K562 (cell line): Measurements from ENCODE around the gene NAGS. TPM values are rescaled to one million over a fixed set of nuclear protein-coding genes. Genes with fewer than 3 reads are reported as not detected.

ENCODE experiments used
- ATAC-seq: fragments of 200-7000 bp; cut with Tn5 transposase; 3 replicates; pipeline ENCODE4 v1.9.1; 2020; ENCODE audit warnings: moderate library complexity
- BruUV-seq: library from RNA; stranded (reverse); fragments of 400-500 nt; replicated peaks from 2 replicates; lab custom pipeline; 2021; lab: Mats Ljungman, UMichigan
- CTCF ChIA-PET: fragments of 300-600 bp; formaldehyde crosslinking; extraction: SDS; loops from one replicate; lab custom pipeline; 2021; ENCODE audit warnings: low intra/inter-chr PET ratio; lab: Yijun Ruan, JAX
- POLR2A ChIA-PET: fragments of 300-600, 350-650 bp; sonication (Branson Sonifier 250); formaldehyde crosslinking; extraction: SDS; loops from one replicate; lab custom pipeline; 2021; ENCODE audit warnings: antibody characterized with exemption, inconsistent platforms; lab: Yijun Ruan, JAX
- DNase-seq, 4 experiments: peaks; one replicate each; pipeline versions ENCODE4 v3.0.0 to v3.0.0-alpha.2; 2011 to 2018; ENCODE audit warnings: low spot score in 3 of 4, mixed read lengths in 3 of 4; ENCODE audit errors: extremely low read depth in 1 of 4
- FAIRE-seq: peaks from 2 replicates; lab custom pipeline; 2011; peaks lifted over from hg19 to GRCh38; lab: Jason Lieb, UNC
- H2AFZ ChIP-seq: 2 replicates; pipeline ENCODE4 v1.6.0; 2011; ENCODE audit warnings: low read depth, low read length, control low read depth, inconsistent platforms
- H3K27ac ChIP-seq: fragments of 200-600 bp; 3 replicates; pipeline ENCODE4 v1.8.0; 2011; ENCODE audit warnings: low read depth, mild to moderate bottlenecking, control low read depth, inconsistent platforms, low read length, moderate library complexity, mixed read lengths; ENCODE audit errors: extremely low read depth
- H3K27me3 ChIP-seq, 2 experiments: fragments of 300-600 bp in 1 of 2; 2 replicates in 1 of 2; 3 replicates in 1 of 2; pipeline versions ENCODE4 v1.6.0 to v1.8.0; 2011; ENCODE audit warnings: inconsistent platforms in 2 of 2, low read length in 2 of 2, mild to moderate bottlenecking in 1 of 2, mixed read lengths in 1 of 2, moderate library complexity in 1 of 2; ENCODE audit not compliant: control insufficient read depth in 2 of 2, insufficient read depth in 2 of 2
- H3K36me3 ChIP-seq: fragments of 300-600 bp; 3 replicates; pipeline ENCODE4 v1.8.0; 2011; ENCODE audit warnings: mild to moderate bottlenecking, low read length, inconsistent platforms; ENCODE audit not compliant: control insufficient read depth, insufficient read depth
- H3K4me1 ChIP-seq, 2 experiments: fragments of 200-600 bp in 1 of 2; replicated peaks in 1 of 2; 2 replicates in 1 of 2; 3 replicates in 1 of 2; pipeline versions ENCODE4 v1.5.1 to v1.8.0; 2011; ENCODE audit warnings: inconsistent platforms in 2 of 2, low read length in 2 of 2, mild to moderate bottlenecking in 1 of 2, mixed read lengths in 1 of 2, moderate library complexity in 1 of 2; ENCODE audit not compliant: control insufficient read depth in 2 of 2, insufficient read depth in 2 of 2
- H3K4me2 ChIP-seq: 2 replicates; pipeline ENCODE4 v1.6.1; 2011; ENCODE audit warnings: low read length, control low read depth, inconsistent platforms, mixed read lengths; ENCODE audit not compliant: insufficient read depth
- H3K4me3 ChIP-seq: fragments of 200-600 bp; sonication (generic), shearing (Covaris generic); 2 replicates; pipeline ENCODE4 v1.5.1; 2016; ENCODE audit warnings: control low read depth, inconsistent platforms
- H3K79me2 ChIP-seq: fragments of 200-600 bp; 3 replicates; pipeline ENCODE4 v1.8.0; 2011; ENCODE audit warnings: low read length, inconsistent platforms; ENCODE audit not compliant: control insufficient read depth, insufficient read depth
- H3K9ac ChIP-seq, 2 experiments: 2 replicates each; pipeline versions ENCODE4 v1.6.0 to v1.6.1; 2011; ENCODE audit warnings: low read depth in 2 of 2, low read length in 2 of 2, control low read depth in 1 of 2, inconsistent platforms in 1 of 2, mild to moderate bottlenecking in 1 of 2, mixed read lengths in 1 of 2; ENCODE audit not compliant: insufficient read depth in 1 of 2
- H3K9me1 ChIP-seq: one replicate; pipeline ENCODE4 v1.6.0; 2011; ENCODE audit warnings: inconsistent platforms, mild to moderate bottlenecking, low read length, moderate library complexity; ENCODE audit not compliant: control insufficient read depth, insufficient read depth
- H3K9me3 ChIP-seq: replicated peaks from 2 replicates; pipeline ENCODE4 v1.5.1; 2011; ENCODE audit warnings: low read depth, low read length, inconsistent platforms; ENCODE audit not compliant: control insufficient read depth, insufficient read depth
- H4K20me1 ChIP-seq: replicated peaks from 2 replicates; pipeline ENCODE4 v1.6.1; 2011; ENCODE audit warnings: low read length, inconsistent platforms, mixed read lengths; ENCODE audit not compliant: control insufficient read depth, insufficient read depth
- CC2D1A ChIP-seq: fragments of 450-650 bp; IDR thresholded peaks from 2 replicates; pipeline ENCODE4 v1.6.1; 2017; ENCODE audit warnings: mild to moderate bottlenecking
- EP300 ChIP-seq: IDR thresholded peaks from 2 replicates; pipeline ENCODE4 v1.6.1; 2012; ENCODE audit warnings: low read length, improper control_type of control experiment
- NR2C1 ChIP-seq, 2 experiments: fragments of 450-650 bp; IDR thresholded peaks; 2 replicates each; pipeline ENCODE4 v1.6.1; 2017; ENCODE audit warnings: mild to moderate bottlenecking in 2 of 2, antibody characterized with exemption in 1 of 2, inconsistent platforms in 1 of 2, missing compliant biosample characterization in 1 of 2, missing genetic modification characterization in 1 of 2
- SETDB1 ChIP-seq: IDR thresholded peaks from one replicate; pipeline ENCODE4 v1.6.1; 2012; ENCODE audit warnings: low read length, control low read depth, inconsistent platforms
- ZNF695 ChIP-seq: fragments of 450-650 bp; formaldehyde crosslinking; IDR thresholded peaks from 2 replicates; pipeline ENCODE4 v1.4.0; 2020; ENCODE audit warnings: mild to moderate bottlenecking, moderate library complexity
- WGBS: fragments of 100-300 bp; shearing (Covaris generic); methylation state at CpG from one replicate; pipeline ENCODE4 v1.1.6; 2016; ENCODE audit warnings: low coverage, mixed read lengths; ENCODE audit not compliant: insufficient coverage; ENCODE audit errors: missing lambda C conversion rate; 5-methylcytosine and 5-hydroxymethylcytosine counted together
- in situ Hi-C: fragments of 300-500 bp; cut with MboI; formaldehyde crosslinking; loops from 4 replicates; pipeline ENCODE4 v1.15.0; 2018; ENCODE audit warnings: inconsistent platforms, mixed read lengths
- intact Hi-C: fragments of 100-400 bp; cut with micrococcal nuclease; formaldehyde crosslinking; loops from 2 replicates; pipeline ENCODE4 v1.14.2; 2022
- polyA plus RNA-seq, 8 experiments: library from polyadenylated mRNA; depleted of rRNA in 4 of 8; stranded (reverse) in 5 of 8; unstranded in 3 of 8; fragments of >200 nt; fragmentation: Nextera tagmentation in 2 of 8; fragmentation: Illumina TruSeq in 1 of 8; extraction: Ambion mirVana in 2 of 8; extraction: Trizol in 1 of 8; gene quantifications; 2 replicates each; pipeline versions ENCODE4 v1.2.1 to v1.2.3, GENCODE V29; 2011 to 2014; ENCODE audit warnings: inconsistent platforms in 1 of 8, missing spikeins in 1 of 8
- total RNA-seq, 7 experiments: library from RNA; depleted of rRNA in 6 of 7; stranded (reverse); fragments of >200 nt in 6 of 7; fragmentation: Illumina TruSeq in 2 of 7; extraction: Trizol in 2 of 7; gene quantifications; 2 replicates each; pipeline versions ENCODE4 v1.2.1 to v1.2.3, GENCODE V29; 2011 to 2021; ENCODE audit warnings: low replicate concordance in 1 of 7
- TF ChIP-seq, protein P1 (sequence below): sonication (generic); formaldehyde crosslinking; IDR thresholded peaks from 2 replicates; pipeline ENCODE4 v1.8.0; 2023; ENCODE audit warnings: mild to moderate bottlenecking, missing genetic modification reagents
- TF ChIP-seq, protein P2 (sequence below): fragments of 450-650 bp; IDR thresholded peaks from 2 replicates; pipeline ENCODE4 v1.6.1; 2016; ENCODE audit warnings: low read depth, mild to moderate bottlenecking, moderate library complexity

Gene NAGS
- total and polyA plus RNA-seq, 9 of the 15 experiments (the other 6 are each of a cell fraction or from before 2014, with no cell fraction given), result not detected

DNA sequence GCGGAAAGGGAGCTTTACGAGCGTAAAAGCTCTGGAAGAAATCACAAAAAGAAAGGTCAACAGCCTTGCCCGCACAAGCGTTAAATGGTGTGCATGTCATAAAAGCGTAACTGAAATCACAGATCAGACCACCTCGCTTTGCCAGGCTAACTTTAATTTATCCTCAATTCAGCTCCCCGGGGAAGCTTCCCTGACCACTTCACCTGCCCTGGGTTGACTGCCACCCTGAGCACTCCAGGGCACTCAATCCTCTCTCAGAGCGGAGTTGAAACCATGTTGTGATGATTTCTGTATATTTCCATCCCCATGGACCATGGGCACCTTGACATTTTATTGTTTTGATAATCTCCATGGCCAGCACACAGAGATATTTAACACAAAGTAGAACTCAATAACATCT lies 16.1 kb upstream of the NAGS start (continued):
- TF ChIP-seq SETDB1, result no peak

DNA sequence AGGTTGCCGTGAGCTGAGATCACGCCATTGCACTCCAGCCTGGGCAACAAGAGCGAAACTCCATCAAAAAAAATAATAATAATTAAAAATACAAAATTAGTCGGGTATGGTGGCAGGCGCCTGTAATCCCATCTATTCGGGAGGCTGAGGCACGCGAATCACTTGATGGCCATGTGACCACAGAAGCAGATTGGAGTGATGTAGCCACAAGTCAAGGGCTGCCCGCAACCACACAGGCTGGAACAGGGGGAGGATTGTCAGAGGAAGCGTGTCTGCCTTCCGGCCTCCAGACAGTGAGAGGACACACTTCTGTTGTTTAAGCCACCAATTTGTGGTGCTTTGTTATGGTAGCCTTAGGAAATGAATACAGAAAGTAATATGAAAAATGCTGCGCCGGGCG lies 11.8 kb upstream of the NAGS start:
- POLR2A ChIA-PET, result interaction anchor here (0.7 kb wide), 1 partner anchor 18 kb away, joined by 3 read pairs; no protein-coding TSS in a partner anchor
- ATAC-seq, result peak; percentile 45; the same call in 1 of the 3 replicates

More for the DNA sequence above, 11.8 kb upstream of the NAGS start:
- Histone ChIP-seq H3K9me3 (no peaks in the 10 kb centered on the region), H3K36me3 (no peaks in the 10 kb centered on the region), H3K9ac (no peak overlapping the region), H3K4me3 (no peak overlapping the region), H3K9me1 (no peaks in the 10 kb centered on the region), H3K27ac (no peak overlapping the region), H3K79me2 (no peaks in the 10 kb centered on the region), H3K4me2 (no peak overlapping the region), H3K27me3 (peaks cover 10 to 16% of the 10 kb centered on the region in 2 experiments), H2AFZ (no peak overlapping the region), H4K20me1 (peaks cover 6% of the 10 kb centered on the region; the same call in 1 of the 2 replicates), H3K4me1 (peaks cover 0 to 8% of the 10 kb centered on the region in 2 experiments; a peak in 2 of 5 replicates)
- WGBS, result 39% methylated on average over 14 of the region's 14 CpGs
- DNase-seq (no peak), FAIRE-seq (no peak)
- CTCF ChIA-PET, result no interaction called here
- intact Hi-C loops (no loop called here), in situ Hi-C loops (loop anchor here (5.0 kb wide), 1 partner anchor 50 kb away; the partner anchor contains the start of gene PPY)
- TF ChIP-seq, protein P1, sequence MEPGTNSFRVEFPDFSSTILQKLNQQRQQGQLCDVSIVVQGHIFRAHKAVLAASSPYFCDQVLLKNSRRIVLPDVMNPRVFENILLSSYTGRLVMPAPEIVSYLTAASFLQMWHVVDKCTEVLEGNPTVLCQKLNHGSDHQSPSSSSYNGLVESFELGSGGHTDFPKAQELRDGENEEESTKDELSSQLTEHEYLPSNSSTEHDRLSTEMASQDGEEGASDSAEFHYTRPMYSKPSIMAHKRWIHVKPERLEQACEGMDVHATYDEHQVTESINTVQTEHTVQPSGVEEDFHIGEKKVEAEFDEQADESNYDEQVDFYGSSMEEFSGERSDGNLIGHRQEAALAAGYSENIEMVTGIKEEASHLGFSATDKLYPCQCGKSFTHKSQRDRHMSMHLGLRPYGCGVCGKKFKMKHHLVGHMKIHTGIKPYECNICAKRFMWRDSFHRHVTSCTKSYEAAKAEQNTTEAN (CRISPR knock-in tag), result no peak
- TF ChIP-seq NR2C1 (IDR thresholded peaks at IDR 0.05), result no peak
- no peak for TF ChIP-seq NR2C1 (tag; IDR thresholded peaks at IDR 0.05)
- TF ChIP-seq CC2D1A, result no peak
- TF ChIP-seq ZNF695 (CRISPR knock-in tag), result no peak
- TF ChIP-seq EP300, result no peak
- TF ChIP-seq, protein P2, sequence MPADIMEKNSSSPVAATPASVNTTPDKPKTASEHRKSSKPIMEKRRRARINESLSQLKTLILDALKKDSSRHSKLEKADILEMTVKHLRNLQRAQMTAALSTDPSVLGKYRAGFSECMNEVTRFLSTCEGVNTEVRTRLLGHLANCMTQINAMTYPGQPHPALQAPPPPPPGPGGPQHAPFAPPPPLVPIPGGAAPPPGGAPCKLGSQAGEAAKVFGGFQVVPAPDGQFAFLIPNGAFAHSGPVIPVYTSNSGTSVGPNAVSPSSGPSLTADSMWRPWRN, result peak; percentile 89
- BruUV-seq, result no TSS peak
